ENCODE data around the gene NCOA7. TPM values are rescaled to one million over a fixed set of nuclear protein-coding genes. Genes with fewer than 3 reads are reported as not detected.

Gene NCOA7
- total RNA-seq, 6 donors from 2014 or later = 33.5 to 75.6 (median 48.9) TPM

GRCh38 chr6:125793863-125794262 lies 3.1 kb downstream of the NCOA7 start:
- TF ChIP-seq EP300 (IDR thresholded peaks at IDR 0.05) (no peak), POLR2AphosphoS5 (IDR thresholded peaks at IDR 0.05) (no peak), POLR2A (IDR thresholded peaks at IDR 0.05) (no peak), CTCF (IDR thresholded peaks at IDR 0.05) (no peak)
- Histone ChIP-seq H3K27ac (peak overlapping the region in 3 of 4 donors; percentile 3 to 99 (median 8)), H3K4me3 (no peak overlapping the region), H3K9me3 (no peaks in the 10 kb centered on the region), H3K4me1 (peaks cover 30 to 49% (median 41%) of the 10 kb centered on the region in 4 donors), H3K27me3 (no peaks in the 10 kb centered on the region), H3K36me3 (peaks cover 0 to under 1% (median 0%) of the 10 kb centered on the region in 4 donors)
- ATAC-seq (ENCODE audit: low FRiP score in 2 of 2) (no peak), DNase-seq (no peak)
- WGBS, 2 donors = 71 to 85% methylated on average over 3 of the region's 3 CpGs

- Histone ChIP-seq H3K4me3 (no peak overlapping the region), H3K4me1 (peaks cover 30 to 50% (median 37%) of the 10 kb centered on the region in 4 donors), H3K36me3 (peaks cover 0 to 2% (median 0%) of the 10 kb centered on the region in 4 donors), H3K9me3 (no peaks in the 10 kb centered on the region), H3K27me3 (no peaks in the 10 kb centered on the region), H3K27ac (no peak overlapping the region)
- DNase-seq (no peak), ATAC-seq (ENCODE audit: low FRiP score in 2 of 2) (no peak)
- WGBS, 2 donors = 95 to 96% methylated on average over 5 of the region's 5 CpGs
- no peak for TF ChIP-seq POLR2AphosphoS5 (IDR thresholded peaks at IDR 0.05)
- TF ChIP-seq EP300 (IDR thresholded peaks at IDR 0.05) = no peak
- TF ChIP-seq CTCF (IDR thresholded peaks at IDR 0.05) = no peak
- TF ChIP-seq POLR2A (IDR thresholded peaks at IDR 0.05) = no peak
These were observed 3.8 kb downstream of the NCOA7 start for GRCh38 chr6:125794342-125795137.

GRCh38 chr6:125795301-125795700 lies 4.5 kb downstream of the NCOA7 start:
- 91 to 95% methylated on average over 1 of the region's 1 CpG for WGBS, 2 donors
- TF ChIP-seq EP300 (IDR thresholded peaks at IDR 0.05) (no peak), POLR2AphosphoS5 (IDR thresholded peaks at IDR 0.05) (no peak), POLR2A (IDR thresholded peaks at IDR 0.05) (no peak), CTCF (IDR thresholded peaks at IDR 0.05) (no peak)
- H3K9me3 ChIP-seq = no peaks in the 10 kb centered on the region
- H3K36me3 ChIP-seq = peaks cover 0 to 2% (median 0%) of the 10 kb centered on the region in 4 donors
- no peak for DNase-seq
- ATAC-seq (ENCODE audit: low FRiP score in 2 of 2) = no peak
- H3K27me3 ChIP-seq = no peaks in the 10 kb centered on the region
- no peak overlapping the region for H3K4me3 ChIP-seq
- H3K27ac ChIP-seq = peak overlapping the region in 2 of 4 donors; percentile 8 to 11
- H3K4me1 ChIP-seq = peaks cover 24 to 49% (median 33%) of the 10 kb centered on the region in 4 donors

- H3K27me3 ChIP-seq = no peaks in the 10 kb centered on the region
- WGBS, 2 donors = 68 to 74% methylated on average over 3 of the region's 3 CpGs
- peak overlapping the region; percentile 23 to 74 (median 43) for H3K27ac ChIP-seq
- peaks cover 17 to 42% (median 34%) of the 10 kb centered on the region in 4 donors for H3K4me1 ChIP-seq
- ATAC-seq (ENCODE audit: low FRiP score in 2 of 2) = peak; percentile 10 to 80
- H3K9me3 ChIP-seq = no peaks in the 10 kb centered on the region
- TF ChIP-seq POLR2AphosphoS5 (IDR thresholded peaks at IDR 0.05) (no peak), EP300 (IDR thresholded peaks at IDR 0.05) (no peak), CTCF (IDR thresholded peaks at IDR 0.05) (no peak), POLR2A (IDR thresholded peaks at IDR 0.05) (no peak)
- no peak for DNase-seq
- H3K36me3 ChIP-seq = peaks cover 0 to 2% (median 0%) of the 10 kb centered on the region in 4 donors
- H3K4me3 ChIP-seq = no peak overlapping the region
These were observed 6.5 kb downstream of the NCOA7 start for GRCh38 chr6:125797120-125797885.

All from upper lobe of left lung (tissue), 6 donors.